ENCODE measurements around the gene DNMT3B.
"Not testable (repeated sequence)": the region's sequence is repeated elsewhere in the genome, so short reads cannot be mapped to it uniquely, and the experiment has no call there.

Gene DNMT3B

GRCh38 chr20:32761831-32762753 is at the start of gene DNMT3B:
DNMT3B (plus strand) TSS chr20:32762385; CDS start chr20:32780324, 17,939 bp downstream.
- no peak for DNase-seq

- DNase-seq = no peak
Measured at GRCh38 chr20:32718749-32719348, 43.3 kb upstream of the DNMT3B start.

GRCh38 chr20:32727683-32728082 is 34.5 kb upstream of the DNMT3B start:
- DNase-seq = no peak

- not testable (repeated sequence) for DNase-seq
Measured at GRCh38 chr20:32728435-32728834, 33.8 kb upstream of the DNMT3B start.

- not testable (repeated sequence) for DNase-seq
Measured at GRCh38 chr20:32729334-32729733, 32.9 kb upstream of the DNMT3B start.

- no peak for DNase-seq
Measured at GRCh38 chr20:32731882-32732266, 30.3 kb upstream of the DNMT3B start.

GRCh38 chr20:32737371-32738223 is 24.6 kb upstream of the DNMT3B start:
- no peak for DNase-seq

GRCh38 chr20:32741151-32741550 is 21.0 kb upstream of the DNMT3B start:
- DNase-seq = no peak

- no peak for DNase-seq
Measured at GRCh38 chr20:32742322-32743236, 19.6 kb upstream of the DNMT3B start.

- DNase-seq = no peak
Measured at GRCh38 chr20:32743237-32744112, 18.7 kb upstream of the DNMT3B start, which contains the start of gene COMMD7. COMMD7 (minus strand) TSS chr20:32743467; CDS start chr20:32743391, 76 bp downstream.

- no peak for DNase-seq
Measured at GRCh38 chr20:32749914-32750637, 12.1 kb upstream of the DNMT3B start.

- DNase-seq = no peak
Measured at GRCh38 chr20:32751293-32751692, 10.9 kb upstream of the DNMT3B start.

GRCh38 chr20:32751702-32752457 is 10.3 kb upstream of the DNMT3B start:
- no peak for DNase-seq

GRCh38 chr20:32752458-32753250 is 9.5 kb upstream of the DNMT3B start:
- DNase-seq = no peak

GRCh38 chr20:32753731-32754130 is 8.5 kb upstream of the DNMT3B start:
- no peak for DNase-seq

GRCh38 chr20:32756156-32756555 is 6.0 kb upstream of the DNMT3B start:
- no peak for DNase-seq

GRCh38 chr20:32761417-32761830 is 761 bp upstream of the DNMT3B start:
- no peak for DNase-seq

GRCh38 chr20:32762754-32763201 is 593 bp downstream of the DNMT3B start:
- DNase-seq = no peak

All from DMS 273 treated with DMSO at 0.1 percent for 48 hours (cell line).